Nephron progenitor cell (in vitro differentiated cells): Measurements from ENCODE around the gene RNF182.

ENCODE experiments used
- DNase-seq: peaks from one replicate; pipeline ENCODE4 v3.0.0; 2021
- H3K27ac Mint-ChIP-seq: 2 replicates; pipeline ENCODE4 v1.8.0; 2021; ENCODE audit warnings: mild to moderate bottlenecking, moderate library complexity, mixed read lengths
- H3K27me3 Mint-ChIP-seq: 2 replicates; pipeline ENCODE4 v1.8.0; 2021; ENCODE audit warnings: mild to moderate bottlenecking, low read depth, mixed read lengths; ENCODE audit not compliant: poor library complexity
- H3K36me3 Mint-ChIP-seq: 2 replicates; pipeline ENCODE4 v1.8.0; 2021; ENCODE audit warnings: low read depth, mixed read lengths
- H3K4me1 Mint-ChIP-seq: 2 replicates; pipeline ENCODE4 v1.8.0; 2021; ENCODE audit warnings: mixed read lengths
- H3K4me3 Mint-ChIP-seq: 2 replicates; pipeline ENCODE4 v1.8.0; 2021; ENCODE audit warnings: mild to moderate bottlenecking, moderate library complexity, mixed read lengths
- H3K9me3 Mint-ChIP-seq: 2 replicates; pipeline ENCODE4 v1.8.0; 2021; ENCODE audit warnings: mild to moderate bottlenecking, moderate library complexity, mixed read lengths
- TF ChIP-seq, protein P1 (sequence below): fragments of 200-600 bp; sonication (generic); IDR thresholded peaks from 2 replicates; pipeline ENCODE4 v1.5.0; 2021; ENCODE audit warnings: antibody characterized with exemption

The RNF182 gene

GRCh38 chr6:13914351-13914750, 10.4 kb upstream of the RNF182 start:
- no peak for DNase-seq
- Mint-ChIP-seq H3K4me3 (no peak overlapping the region), H3K27me3 (peaks cover 3% of the 10 kb centered on the region), H3K4me1 (peaks cover 24% of the 10 kb centered on the region), H3K36me3 (no peaks in the 10 kb centered on the region), H3K27ac (no peak overlapping the region), H3K9me3 (no peaks in the 10 kb centered on the region)
- TF ChIP-seq, protein P1, sequence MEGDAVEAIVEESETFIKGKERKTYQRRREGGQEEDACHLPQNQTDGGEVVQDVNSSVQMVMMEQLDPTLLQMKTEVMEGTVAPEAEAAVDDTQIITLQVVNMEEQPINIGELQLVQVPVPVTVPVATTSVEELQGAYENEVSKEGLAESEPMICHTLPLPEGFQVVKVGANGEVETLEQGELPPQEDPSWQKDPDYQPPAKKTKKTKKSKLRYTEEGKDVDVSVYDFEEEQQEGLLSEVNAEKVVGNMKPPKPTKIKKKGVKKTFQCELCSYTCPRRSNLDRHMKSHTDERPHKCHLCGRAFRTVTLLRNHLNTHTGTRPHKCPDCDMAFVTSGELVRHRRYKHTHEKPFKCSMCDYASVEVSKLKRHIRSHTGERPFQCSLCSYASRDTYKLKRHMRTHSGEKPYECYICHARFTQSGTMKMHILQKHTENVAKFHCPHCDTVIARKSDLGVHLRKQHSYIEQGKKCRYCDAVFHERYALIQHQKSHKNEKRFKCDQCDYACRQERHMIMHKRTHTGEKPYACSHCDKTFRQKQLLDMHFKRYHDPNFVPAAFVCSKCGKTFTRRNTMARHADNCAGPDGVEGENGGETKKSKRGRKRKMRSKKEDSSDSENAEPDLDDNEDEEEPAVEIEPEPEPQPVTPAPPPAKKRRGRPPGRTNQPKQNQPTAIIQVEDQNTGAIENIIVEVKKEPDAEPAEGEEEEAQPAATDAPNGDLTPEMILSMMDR: no peak

- TF ChIP-seq, protein P1: no peak
- Mint-ChIP-seq H3K4me3 (no peak overlapping the region), H3K36me3 (no peaks in the 10 kb centered on the region), H3K9me3 (no peaks in the 10 kb centered on the region), H3K4me1 (peaks cover 24% of the 10 kb centered on the region), H3K27ac (no peak overlapping the region), H3K27me3 (peaks cover 3% of the 10 kb centered on the region)
- DNase-seq: no peak
These were observed 9.1 kb upstream of the RNF182 start for GRCh38 chr6:13915561-13916229.

DNA sequence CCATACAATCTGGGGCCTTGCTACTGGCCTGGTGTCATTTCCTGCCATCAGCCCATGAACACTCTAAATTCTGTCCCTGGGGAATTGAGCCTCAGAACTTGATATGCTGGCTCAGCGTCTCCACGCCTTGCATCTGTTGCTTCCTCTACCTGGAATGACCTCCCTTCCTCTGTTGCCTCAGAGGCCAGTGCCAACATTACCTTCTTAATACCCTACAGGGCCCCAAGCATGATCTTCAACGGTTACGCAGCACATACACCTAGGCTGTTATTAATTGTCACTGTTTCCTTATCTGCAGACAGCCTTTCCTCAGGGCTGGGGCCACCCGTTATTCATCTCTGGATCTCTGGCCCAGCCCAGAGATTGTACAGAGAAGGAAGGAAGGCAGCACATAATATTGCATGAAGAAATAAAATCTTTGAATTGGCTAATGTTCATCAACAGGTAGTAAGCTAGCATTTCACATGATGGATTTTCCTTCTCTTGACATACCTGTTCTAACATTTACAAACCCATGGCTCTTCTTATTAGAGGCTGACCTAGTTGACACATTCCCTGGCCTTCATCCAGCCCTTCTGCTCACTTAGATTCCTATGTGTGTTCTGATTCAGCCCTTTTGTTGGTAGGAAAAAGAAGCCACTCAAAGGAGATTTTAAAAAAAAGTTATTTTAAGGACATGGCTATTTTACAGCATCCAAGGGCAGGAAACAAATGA, 8.4 kb upstream of the RNF182 start:
- DNase-seq: no peak
- Mint-ChIP-seq H3K4me1 (peaks cover 24% of the 10 kb centered on the region), H3K9me3 (no peaks in the 10 kb centered on the region), H3K4me3 (no peak overlapping the region), H3K27me3 (peaks cover 3% of the 10 kb centered on the region), H3K27ac (no peak overlapping the region), H3K36me3 (no peaks in the 10 kb centered on the region)
- TF ChIP-seq, protein P1: no peak

GRCh38 chr6:13917141-13917540, 7.6 kb upstream of the RNF182 start:
- Mint-ChIP-seq H3K9me3 (no peaks in the 10 kb centered on the region), H3K27me3 (peaks cover 3% of the 10 kb centered on the region), H3K4me1 (peaks cover 24% of the 10 kb centered on the region), H3K27ac (no peak overlapping the region), H3K36me3 (no peaks in the 10 kb centered on the region), H3K4me3 (no peak overlapping the region)
- TF ChIP-seq, protein P1: no peak
- DNase-seq: no peak

DNA sequence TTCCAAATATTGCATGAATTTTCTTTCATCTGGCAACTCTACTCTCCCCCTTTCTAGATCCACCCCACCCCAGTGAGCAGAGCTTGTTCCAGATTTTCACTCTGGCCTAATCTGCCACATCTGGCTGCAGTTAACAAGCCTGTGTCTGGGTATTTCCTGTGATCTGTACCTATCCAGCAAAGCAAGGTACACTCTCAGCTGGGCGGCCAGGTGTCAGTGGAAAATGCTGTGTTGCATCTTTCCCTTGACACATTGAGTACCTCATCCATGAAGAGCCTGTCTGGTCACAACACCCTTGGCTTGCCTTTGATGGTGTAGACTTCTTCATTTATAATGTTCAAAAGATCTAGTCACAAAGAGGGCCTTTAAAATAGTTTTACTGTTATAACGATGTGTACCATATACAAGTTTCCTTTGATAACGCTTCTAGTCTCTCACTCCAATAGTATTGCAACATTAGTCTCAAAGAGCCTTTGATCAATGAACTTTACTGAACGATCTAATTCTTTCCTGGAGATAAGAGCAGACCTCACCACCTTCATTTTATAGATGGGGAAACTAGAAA, 6.0 kb upstream of the RNF182 start:
- DNase-seq: no peak
- H3K4me3 Mint-ChIP-seq: no peak overlapping the region
- H3K27me3 Mint-ChIP-seq: peaks cover 3% of the 10 kb centered on the region
- H3K27ac Mint-ChIP-seq: no peak overlapping the region
- H3K9me3 Mint-ChIP-seq: no peaks in the 10 kb centered on the region
- peaks cover 29% of the 10 kb centered on the region for H3K4me1 Mint-ChIP-seq
- TF ChIP-seq, protein P1: no peak
- H3K36me3 Mint-ChIP-seq: no peaks in the 10 kb centered on the region
